SK-N-SH (cell line): Measurements from ENCODE around the gene TMEM248.

Experiments
- CHD2 ChIP-seq: fragments of 150-350 bp; IDR thresholded peaks from 2 replicates; pipeline ENCODE4 v1.6.1; 2018; ENCODE audit warnings: low read length; ENCODE audit not compliant: partially characterized antibody
- EZH2phosphoT487 ChIP-seq: fragments of 200-600 bp; sonication (generic); IDR thresholded peaks from 2 replicates; pipeline ENCODE4 v1.6.1; 2017; ENCODE audit warnings: low read depth, mixed run types, mild to moderate bottlenecking, antibody characterized with exemption, moderate library complexity, borderline replicate concordance
- POLR2AphosphoS5 ChIP-seq: IDR thresholded peaks from 2 replicates; pipeline ENCODE4 v1.6.1; 2012; ENCODE audit warnings: low read depth, low read length
- TCF12 ChIP-seq: IDR thresholded peaks from 2 replicates; pipeline ENCODE4 v1.4.0; 2012
- TEAD4 ChIP-seq: IDR thresholded peaks from 2 replicates; pipeline ENCODE4 v1.4.0; 2012; ENCODE audit warnings: mild to moderate bottlenecking, borderline replicate concordance; ENCODE audit not compliant: insufficient read depth
- TF ChIP-seq, protein P1 (sequence below): IDR thresholded peaks from 2 replicates; pipeline ENCODE4 v1.4.0; 2012; ENCODE audit warnings: low read depth
- TF ChIP-seq, protein P2 (sequence below): fragments of 200-600 bp; sonication (generic); IDR thresholded peaks from 2 replicates; pipeline ENCODE4 v1.6.1; 2017; ENCODE audit warnings: antibody characterized with exemption, mild to moderate bottlenecking, moderate library complexity
- TF ChIP-seq, protein P3 (sequence below): fragments of 150-350 bp; IDR thresholded peaks from 2 replicates; pipeline ENCODE4 v1.6.1; 2017; ENCODE audit warnings: antibody characterized with exemption, low read length, low read depth, borderline replicate concordance

DNA sequence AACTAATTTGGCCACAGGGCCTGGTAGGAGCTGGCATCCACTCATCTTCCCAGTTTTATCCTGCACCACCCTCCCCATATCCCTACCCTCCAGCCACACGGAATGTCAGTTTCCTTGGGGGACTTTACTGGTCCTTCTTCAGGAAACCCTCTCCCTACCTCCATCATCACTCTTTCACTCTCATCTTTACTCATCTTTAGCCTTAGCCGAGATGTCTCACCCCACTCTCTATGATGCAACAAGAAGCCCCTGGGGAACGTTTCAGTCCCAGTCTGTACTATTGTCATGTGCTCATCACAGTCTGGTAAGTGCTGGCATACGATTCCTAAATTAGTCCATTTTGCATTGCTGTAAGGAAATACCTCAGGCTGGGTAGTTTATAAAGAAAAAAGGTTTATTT, 34.9 kb upstream of the TMEM248 start:
- no peak for TF ChIP-seq POLR2AphosphoS5
- TF ChIP-seq, protein P1, sequence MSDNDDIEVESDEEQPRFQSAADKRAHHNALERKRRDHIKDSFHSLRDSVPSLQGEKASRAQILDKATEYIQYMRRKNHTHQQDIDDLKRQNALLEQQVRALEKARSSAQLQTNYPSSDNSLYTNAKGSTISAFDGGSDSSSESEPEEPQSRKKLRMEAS: no peak
- TF ChIP-seq CHD2: no peak
- TF ChIP-seq, protein P2, sequence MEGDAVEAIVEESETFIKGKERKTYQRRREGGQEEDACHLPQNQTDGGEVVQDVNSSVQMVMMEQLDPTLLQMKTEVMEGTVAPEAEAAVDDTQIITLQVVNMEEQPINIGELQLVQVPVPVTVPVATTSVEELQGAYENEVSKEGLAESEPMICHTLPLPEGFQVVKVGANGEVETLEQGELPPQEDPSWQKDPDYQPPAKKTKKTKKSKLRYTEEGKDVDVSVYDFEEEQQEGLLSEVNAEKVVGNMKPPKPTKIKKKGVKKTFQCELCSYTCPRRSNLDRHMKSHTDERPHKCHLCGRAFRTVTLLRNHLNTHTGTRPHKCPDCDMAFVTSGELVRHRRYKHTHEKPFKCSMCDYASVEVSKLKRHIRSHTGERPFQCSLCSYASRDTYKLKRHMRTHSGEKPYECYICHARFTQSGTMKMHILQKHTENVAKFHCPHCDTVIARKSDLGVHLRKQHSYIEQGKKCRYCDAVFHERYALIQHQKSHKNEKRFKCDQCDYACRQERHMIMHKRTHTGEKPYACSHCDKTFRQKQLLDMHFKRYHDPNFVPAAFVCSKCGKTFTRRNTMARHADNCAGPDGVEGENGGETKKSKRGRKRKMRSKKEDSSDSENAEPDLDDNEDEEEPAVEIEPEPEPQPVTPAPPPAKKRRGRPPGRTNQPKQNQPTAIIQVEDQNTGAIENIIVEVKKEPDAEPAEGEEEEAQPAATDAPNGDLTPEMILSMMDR: no peak
- TF ChIP-seq TCF12: no peak
- no peak for TF ChIP-seq TEAD4
- TF ChIP-seq, protein P3, sequence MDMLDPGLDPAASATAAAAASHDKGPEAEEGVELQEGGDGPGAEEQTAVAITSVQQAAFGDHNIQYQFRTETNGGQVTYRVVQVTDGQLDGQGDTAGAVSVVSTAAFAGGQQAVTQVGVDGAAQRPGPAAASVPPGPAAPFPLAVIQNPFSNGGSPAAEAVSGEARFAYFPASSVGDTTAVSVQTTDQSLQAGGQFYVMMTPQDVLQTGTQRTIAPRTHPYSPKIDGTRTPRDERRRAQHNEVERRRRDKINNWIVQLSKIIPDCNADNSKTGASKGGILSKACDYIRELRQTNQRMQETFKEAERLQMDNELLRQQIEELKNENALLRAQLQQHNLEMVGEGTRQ: no peak
- no peak for TF ChIP-seq EZH2phosphoT487
